ENCODE data around the gene ARHGEF28.

Gene ARHGEF28

DNA sequence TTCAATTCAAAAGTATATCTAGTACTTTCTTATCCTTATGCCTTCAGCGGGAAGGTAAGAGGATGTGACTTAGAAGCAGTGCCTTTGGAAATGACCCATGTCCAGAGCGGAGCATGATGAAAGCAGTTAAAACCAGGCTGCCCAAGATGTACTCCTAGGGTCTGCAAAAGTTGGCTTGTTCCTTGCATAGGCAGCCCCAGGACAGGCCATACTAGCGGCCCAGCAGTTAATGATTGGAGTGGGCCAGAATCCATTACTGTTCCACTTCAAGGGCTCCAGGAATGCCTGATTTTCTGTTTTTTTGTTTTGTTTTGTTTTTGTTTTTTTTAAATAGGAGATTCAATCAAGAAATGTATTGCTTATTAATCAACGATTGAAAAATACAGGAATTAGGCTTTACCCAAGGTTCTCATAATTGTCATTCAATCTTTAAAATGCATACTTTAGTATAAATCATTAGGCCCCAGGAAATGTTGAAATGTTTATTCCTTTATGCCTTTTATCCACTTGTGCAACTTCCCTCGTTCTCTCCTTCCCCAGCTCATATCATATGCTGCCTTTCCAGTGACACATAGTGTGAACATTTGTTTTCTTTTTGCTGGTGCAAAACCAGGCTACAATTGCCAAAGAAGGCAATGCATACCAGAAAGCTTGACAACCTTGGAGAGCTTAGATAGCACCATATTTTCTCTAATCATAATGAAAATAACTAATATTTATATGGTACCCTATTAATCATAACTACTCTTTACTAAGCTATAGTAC lies 190.8 kb downstream of the ARHGEF28 start:
- no peak for DNase-seq (ENCODE audit: low read depth, low spot score)

DNA sequence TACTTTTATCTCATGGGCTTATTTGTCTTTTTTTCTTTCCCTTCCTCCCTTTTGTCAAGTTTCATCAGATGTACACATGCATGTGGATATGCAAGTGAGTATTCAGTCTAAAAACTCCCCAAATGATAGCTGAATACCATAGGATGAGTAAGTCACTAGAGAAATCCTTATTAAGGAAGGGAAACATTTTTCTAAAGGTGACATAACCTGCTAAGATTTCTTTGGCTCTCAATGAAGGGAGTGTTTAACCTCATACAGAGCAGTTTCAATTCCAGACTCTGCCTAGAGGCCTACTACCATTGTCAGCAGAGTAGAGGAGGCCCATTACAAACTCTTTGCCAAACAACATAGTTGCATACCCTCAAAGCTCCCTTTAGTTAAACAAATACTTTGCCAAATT lies 192.4 kb downstream of the ARHGEF28 start:
- no peak for DNase-seq (ENCODE audit: low read depth, low spot score)

DNA sequence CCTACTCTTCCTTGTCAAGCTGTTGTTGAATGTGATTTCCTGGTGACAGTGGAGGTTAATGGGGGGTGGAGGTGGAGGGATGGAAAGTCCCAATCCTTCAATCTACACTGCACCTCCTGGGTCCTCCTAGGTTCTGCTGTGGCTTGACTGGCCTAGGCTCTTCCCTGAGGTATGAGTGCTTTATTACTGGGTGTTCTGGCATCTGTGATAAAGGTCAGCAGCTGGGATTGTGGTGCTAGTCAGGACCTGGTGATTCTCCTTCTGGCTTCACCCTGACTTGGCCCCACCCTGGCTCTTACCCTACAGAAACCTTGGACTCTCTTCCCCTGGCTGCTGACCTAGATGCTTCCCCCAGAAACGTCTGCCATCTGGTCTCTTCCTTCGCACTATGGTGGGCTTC lies 194.3 kb downstream of the ARHGEF28 start:
- DNase-seq (ENCODE audit: low read depth, low spot score): no peak

DNA sequence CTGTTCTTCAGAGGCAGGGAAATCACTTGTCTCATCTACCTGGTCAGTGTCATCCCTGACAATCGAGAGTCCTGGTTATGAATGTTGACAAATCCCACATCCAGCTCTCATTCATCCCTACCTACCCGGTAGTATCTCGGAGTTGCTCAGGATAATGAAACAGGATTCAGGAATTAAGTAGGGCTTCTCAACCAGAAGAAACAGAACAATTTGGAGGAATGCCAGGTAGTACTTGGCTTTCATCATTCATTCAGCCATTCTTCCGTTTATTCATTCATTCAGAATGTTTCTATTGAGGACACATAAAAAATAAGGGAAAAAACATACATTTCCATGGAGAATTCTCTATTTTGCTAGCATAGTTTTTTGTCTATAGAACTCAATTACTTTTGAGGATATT lies 195.0 kb downstream of the ARHGEF28 start:
- DNase-seq (ENCODE audit: low read depth, low spot score): no peak

DNA sequence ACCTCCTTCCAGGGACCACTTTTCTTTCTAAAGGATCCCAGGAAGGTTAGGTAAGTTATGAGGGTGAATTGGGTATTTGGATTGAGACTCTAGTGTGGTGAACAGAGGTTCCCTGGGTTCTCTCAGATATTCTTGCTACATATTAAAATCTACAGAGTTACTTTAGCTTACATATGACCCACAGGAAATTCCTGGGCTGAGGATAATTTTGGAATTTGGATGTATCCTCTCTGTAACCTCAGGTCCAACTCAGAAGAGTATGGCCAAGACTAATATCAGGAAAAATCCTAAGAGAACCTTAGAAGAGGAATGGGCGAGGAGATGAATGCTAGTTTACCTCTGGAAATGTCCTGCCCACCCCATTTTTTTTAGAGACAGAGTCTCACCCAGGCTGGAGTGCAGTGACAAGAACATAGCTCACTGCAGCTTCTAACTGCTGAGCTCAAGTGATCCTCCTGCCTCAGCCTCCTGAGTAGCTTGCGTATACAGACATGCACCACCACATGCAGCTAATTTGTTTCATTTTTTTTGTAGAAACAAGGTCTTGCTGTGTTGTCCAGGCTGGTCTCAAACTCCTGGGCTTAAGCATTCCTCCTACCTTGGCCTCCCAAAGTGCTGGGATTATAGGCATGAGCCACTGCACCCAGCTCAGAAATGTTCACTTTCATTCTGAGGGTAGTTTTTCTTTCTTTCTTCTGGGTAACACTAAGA lies 196.4 kb downstream of the ARHGEF28 start:
- no peak for DNase-seq (ENCODE audit: low read depth, low spot score)

DNA sequence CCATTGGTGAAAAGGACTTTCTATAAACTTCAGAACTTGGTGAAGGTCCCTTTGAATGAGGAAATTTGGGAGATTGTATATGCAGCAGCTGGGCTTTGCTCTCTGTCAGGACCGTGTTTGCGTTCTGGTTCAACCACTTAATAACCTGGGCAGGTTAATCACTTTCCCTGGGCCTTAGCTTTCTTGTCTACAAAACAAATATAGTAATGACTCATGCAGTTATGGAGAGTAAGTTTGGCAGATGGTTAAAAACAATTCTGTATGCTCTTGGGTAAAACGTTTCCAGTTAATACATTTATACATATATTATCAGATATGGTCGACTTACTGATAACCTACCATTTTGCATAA lies 197.0 kb downstream of the ARHGEF28 start:
- DNase-seq (ENCODE audit: low read depth, low spot score): no peak

DNA sequence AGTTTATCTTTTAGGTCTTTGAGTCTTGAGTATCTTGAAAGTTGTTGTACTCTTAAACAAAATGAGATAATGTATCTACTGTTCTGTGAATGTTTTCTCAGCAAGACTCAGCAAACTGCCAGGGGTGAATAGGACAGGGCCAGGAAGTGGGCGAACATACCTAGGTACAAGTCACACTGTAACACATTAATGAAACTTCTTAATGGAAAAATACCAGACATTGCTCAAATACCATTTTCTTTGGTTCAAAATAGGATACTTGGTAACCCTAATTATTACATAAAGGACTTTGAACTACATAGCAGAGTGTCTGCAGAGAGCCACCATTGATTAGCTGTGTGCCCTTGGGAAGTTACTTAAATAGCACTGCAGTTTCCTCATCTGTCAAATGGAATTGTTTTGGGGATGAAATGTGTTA lies 197.5 kb downstream of the ARHGEF28 start:
- no peak for DNase-seq (ENCODE audit: low read depth, low spot score)

DNA sequence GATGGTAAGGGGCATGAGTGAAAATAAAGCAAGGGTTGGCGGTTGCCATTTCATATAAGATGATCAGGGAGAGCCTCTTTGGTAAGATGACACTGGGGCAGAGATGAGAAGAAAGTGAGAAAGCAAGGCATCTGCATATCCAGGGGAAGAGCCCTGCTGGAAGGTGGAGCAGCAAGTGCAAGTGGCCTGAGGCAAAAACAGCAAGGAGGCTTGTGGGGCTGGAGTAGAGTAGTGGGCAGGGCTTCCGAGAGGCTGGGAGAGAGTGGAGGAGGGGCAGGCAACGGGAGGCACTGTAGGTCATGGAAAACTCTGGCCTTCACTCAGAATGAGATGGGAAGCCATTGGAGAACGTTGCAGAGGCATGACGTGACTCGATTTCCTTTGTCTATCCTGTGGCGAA lies 199.2 kb downstream of the ARHGEF28 start:
- no peak for DNase-seq (ENCODE audit: low read depth, low spot score)

DNA sequence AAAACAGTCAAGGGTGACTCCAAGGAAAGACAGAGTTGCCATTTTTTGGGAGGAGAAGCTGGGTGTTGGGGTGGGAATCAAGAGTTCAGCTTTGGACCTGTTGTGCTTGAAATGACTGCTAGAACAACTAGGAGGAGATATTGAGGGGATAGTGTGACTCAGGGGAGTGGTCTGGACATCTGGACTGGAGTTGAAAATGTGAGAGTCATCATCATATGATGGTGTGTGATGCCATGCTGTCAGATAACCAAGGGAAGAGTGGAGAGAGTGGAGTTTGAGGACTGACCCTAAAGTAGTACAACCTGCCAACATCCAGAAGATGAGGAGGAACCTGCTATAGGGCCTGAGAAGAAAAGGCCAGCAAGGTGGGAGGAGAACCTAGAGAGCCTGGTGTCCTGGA lies 199.7 kb downstream of the ARHGEF28 start:
- no peak for DNase-seq (ENCODE audit: low read depth, low spot score)

DNA sequence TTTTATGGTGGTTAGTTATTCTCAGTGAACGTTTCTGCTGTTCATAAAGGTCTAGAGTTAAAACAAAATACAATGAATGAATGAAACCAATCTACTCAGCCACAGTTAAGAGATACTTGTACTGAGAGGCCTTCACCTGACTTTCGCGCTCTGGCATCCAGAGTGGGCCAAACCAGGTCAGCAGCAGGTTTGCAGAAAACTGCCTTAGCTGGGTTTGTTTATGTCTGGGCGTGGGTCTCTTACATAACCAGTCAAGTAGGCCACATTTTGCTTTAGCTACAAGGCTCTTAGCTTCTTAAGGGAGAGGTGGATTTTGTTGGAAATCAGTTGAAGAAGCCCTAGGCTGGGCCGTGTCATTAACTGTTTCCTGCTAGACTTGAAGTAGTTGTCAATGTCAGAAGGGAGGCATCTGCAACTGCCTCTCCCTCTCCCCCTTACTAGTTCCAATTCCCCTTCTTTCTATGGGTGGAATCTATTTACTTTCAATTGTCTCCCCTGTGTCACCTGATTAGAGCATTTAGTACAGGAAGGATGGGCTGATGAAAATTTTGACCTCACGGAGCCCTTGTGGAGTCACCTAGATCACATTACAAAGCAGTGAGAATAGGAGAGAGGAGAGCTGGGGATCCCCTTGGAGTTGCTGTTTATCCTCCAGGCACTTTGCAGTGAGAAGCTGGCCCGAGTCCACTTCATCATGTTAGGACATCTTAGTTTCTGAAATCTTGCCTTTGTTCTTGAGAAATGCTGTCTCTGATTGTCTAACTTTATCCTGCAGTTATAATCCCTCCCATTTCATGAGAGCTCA lies 200.5 kb downstream of the ARHGEF28 start:
- DNase-seq (ENCODE audit: low read depth, low spot score): peak; percentile 53

DNA sequence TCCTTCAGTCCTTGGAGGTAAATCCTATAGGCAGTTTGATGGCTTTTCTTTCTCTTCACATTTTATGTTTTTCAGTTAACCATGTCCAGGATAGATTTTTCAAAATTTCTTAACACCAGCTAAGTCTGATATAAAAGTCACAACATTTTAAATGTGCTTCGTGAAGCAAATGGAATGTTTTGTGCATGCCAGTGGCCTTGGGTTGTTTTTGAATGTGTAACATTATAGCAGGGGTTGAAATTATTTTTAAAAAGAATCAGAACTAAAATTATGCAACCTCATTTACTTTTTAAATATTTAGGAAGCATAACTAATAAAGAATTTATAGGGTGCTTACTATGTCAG lies 201.1 kb downstream of the ARHGEF28 start:
- DNase-seq (ENCODE audit: low read depth, low spot score): no peak

DNA sequence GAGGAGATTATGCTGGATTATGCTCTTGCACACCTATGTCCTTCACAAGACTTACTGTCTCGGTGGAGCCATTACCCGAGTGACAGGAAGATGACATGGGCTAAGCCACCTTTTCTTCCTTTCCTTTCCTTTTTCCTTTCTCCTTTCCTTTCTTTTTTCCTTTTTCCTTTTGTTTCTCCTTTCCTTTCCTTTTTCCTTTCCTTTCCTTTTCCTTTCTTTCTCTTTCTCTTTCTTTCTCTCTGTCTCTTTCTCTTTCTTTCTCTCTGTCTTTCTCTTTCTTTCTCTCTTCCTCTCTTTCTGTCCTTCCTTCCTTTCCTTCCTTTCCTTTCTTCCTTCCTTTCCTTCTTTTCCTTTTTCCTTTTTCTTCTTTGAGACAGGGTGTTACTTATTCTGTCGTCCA lies 202.5 kb downstream of the ARHGEF28 start:
- DNase-seq (ENCODE audit: low read depth, low spot score): no peak

DNA sequence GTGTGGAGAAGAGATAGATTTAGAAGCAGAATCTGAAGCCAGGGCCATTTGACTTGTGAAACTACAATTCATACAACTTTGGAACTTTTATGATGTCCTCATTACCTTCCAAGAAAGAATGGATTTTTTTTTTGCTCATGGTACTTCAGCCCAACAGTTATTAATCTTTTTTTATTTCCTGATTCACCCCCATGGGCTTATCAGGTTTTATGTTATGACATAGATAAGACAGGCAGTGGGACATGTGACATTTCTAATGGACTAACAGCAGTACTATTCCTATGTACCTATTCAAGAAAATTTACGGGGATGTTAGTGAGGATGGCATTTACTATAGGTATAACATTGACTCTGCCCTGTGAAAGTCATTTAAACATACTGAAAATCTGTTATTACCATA lies 204.7 kb downstream of the ARHGEF28 start:
- no peak for DNase-seq (ENCODE audit: low read depth, low spot score)

DNA sequence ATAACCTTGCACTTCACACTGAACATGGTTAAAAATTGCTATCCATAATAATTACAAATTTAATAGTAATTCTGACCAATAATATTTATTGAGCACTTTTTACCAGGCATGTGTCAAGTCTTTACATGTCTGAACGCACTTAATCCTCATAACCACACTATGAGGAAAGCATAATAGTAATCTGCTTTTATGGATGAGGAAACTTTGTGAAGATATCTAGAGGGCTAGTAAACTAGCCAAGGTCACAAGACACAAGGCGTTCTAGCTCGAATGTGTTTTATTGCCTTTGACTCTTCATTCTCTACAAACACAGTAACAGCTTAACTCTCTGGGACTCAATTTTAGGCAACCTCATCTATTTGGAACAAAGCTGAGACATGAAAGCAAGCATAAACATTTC lies 205.1 kb downstream of the ARHGEF28 start:
- DNase-seq (ENCODE audit: low read depth, low spot score): no peak

DNA sequence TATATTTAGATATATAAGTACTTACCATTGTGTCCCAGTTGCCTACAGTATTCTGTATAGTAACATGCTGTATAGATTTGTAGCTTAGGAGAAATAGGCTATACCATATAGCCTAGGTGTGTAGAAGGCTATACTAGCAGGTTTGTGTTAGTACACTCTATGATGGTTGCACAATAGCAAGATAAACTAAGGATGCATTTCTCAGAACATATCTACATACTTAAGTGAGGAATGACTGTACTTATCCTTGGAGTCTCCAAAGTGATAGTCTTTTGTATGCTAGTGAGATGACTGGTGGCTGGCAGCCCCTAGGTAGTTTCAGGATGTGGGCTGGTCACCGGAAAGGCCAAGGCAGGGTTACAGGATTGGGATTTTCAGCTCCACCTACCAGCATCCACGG lies 208.7 kb downstream of the ARHGEF28 start:
- no peak for DNase-seq (ENCODE audit: low read depth, low spot score)

DNA sequence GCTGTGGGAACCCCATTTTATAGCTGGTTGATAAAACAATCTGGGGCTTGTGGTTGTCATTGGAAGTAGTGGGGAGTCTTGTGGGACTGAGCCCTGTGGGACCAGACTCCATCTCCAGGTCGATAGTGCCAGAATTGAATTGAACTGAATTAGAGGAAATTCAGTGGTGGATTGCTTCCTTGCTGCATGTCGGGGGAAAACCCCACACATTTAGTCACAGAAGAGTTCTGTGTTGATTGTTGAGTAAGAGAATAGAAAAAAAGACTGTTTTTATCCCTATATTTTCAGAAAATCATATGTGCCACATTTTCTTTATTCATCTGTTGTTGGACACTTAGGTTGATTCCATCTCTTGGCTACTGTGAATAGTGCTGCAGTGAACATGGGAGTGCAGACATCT lies 209.7 kb downstream of the ARHGEF28 start:
- DNase-seq (ENCODE audit: low read depth, low spot score): no peak

DNA sequence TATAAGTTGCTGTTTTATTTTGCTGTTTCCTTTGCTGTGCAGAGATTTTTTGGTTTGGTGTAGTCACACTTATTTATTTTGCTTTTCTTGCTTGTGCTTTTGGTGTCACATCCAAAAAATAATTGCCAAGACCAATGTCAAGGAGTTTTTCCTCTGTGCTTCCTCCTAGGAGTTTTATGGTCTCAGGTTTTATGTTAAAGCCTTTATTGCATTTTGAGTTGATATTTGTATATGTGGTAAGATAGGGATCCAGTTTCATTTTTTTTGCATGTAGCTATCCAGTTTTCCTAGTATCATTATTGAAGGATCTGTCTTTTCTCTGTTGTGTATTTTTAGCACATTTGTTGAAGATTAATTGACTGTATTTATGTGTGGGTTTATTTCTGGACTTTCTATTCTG lies 210.6 kb downstream of the ARHGEF28 start:
- no peak for DNase-seq (ENCODE audit: low read depth, low spot score)

DNA sequence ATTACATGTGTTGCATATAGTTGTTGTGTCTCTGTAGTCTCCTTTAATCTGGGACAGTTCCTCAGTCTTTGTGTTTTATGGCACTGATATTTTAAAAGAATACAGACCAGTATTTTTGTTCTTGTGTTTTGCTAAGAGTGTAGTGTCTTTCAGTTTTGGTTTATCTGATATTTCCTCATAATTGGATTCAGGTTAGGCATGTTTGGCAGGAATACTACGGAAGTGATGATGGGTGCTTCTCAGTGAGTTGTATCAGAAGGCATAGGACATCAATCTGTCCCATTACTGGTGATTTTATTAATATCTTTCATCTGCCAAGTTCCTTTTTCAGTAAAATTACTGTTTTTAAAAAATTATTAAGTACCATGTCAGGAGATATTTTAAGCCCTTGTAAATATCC lies 212.9 kb downstream of the ARHGEF28 start:
- DNase-seq (ENCODE audit: low read depth, low spot score): no peak

DNA sequence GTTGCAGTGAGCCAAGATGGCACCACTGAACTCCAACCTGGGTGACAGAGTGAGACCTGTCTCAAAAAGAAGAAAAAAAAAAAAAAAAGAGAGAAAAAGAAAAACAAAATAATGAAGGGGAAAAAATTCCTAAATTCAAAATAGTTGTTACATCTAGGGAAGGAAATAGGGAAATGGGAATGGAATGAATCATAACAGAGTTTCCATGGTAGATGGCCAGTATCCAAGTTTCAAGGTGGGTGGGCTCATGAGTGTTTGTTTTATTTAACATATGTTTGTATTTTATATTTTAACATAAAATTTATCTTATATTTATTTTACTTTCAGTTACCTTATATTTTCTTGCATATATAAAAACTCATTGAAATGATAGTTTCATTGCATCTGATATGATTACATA lies 215.6 kb downstream of the ARHGEF28 start:
- no peak for DNase-seq (ENCODE audit: low read depth, low spot score)

DNA sequence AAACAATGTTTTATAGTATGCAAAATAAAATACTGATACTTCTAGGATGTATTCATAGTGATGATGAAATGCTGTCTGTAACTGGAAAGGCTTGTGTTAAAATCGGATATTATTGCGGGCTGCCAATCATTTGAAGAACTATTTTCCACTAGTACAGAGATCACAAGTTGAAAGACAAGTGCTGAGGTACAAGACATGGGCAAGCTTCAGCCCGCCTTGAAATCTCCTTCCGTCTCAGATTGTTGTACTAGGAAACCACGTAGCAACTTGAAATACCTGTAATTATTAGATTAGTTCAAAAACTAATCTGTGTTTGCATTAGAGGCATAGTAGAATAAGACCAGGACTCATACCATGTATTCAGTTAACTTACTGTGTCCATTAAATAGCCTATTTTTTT lies 218.2 kb downstream of the ARHGEF28 start:
- DNase-seq (ENCODE audit: low read depth, low spot score): no peak

DNA sequence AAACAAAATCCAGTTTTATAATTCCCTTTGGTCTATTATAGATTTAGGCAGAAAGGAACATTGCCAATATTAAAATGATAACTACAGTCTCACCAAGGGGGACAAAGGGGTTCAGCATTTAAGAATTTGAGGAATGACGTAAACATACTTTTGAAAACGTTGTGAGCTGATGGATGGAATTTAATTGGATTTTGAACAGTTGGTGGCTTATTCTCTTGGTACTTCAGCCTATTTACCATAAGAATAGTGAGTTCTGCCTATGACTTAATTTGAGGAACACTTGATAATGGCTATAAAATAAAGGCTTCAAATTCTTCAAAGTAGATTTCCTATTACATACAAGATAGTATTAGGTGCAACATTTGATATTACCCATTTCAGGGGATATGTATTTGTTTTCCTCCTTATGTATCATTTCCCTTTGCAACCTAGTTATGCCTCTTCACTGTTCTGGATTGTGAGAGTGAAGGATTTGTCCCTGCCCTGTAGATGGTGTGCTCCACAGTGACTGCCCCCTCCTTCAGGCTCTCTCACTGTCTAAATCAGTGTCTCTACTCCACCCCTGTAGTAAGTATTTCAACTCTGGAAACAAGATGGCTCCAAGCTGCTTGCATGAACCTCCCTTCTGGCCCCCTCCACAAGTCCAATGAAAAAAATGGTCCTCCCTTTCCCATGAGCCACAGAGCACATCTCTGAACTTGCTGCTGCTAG lies 225.6 kb downstream of the ARHGEF28 start:
- no peak for DNase-seq (ENCODE audit: low read depth, low spot score)

DNA sequence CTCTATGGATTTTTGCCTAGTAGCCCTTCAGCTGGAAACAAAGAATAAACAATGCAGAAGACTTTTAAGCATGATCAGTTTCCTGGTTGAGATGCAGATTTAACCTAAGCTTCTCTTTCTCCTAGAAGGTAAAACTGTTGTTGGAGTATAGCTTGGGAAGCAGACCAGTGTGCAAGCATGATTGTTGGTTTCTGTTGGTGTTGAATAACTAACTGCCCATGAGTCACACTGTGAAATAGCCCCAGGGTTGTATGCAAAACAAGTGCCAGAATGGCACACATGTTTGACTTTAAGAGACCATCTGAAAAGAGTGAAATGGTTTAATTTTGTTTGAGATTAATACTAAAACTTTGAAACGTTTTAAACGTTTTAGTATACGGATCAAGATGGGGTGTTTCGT lies 227.1 kb downstream of the ARHGEF28 start:
- peak; percentile 7 for DNase-seq (ENCODE audit: low read depth, low spot score)
